ENCODE data around the gene CCDC12.

CCDC12 gene

GRCh38 chr3:47007482-47008233 is 31.1 kb upstream of the CCDC12 start:
- DNase-seq (ENCODE audit: low read depth): no peak

- DNase-seq (ENCODE audit: low read depth): no peak
Observed at GRCh38 chr3:47007001-47007400, 30.5 kb upstream of the CCDC12 start.

- no peak for DNase-seq (ENCODE audit: low read depth)
Observed at GRCh38 chr3:47006145-47006651, 29.7 kb upstream of the CCDC12 start.

GRCh38 chr3:47005212-47006144 is 28.9 kb upstream of the CCDC12 start:
- no peak for DNase-seq (ENCODE audit: low read depth)

GRCh38 chr3:47004369-47005211 is 28.0 kb upstream of the CCDC12 start:
- no peak for DNase-seq (ENCODE audit: low read depth)

GRCh38 chr3:47003461-47004368 is 27.2 kb upstream of the CCDC12 start:
- DNase-seq (ENCODE audit: low read depth): no peak

GRCh38 chr3:47003056-47003410 is 26.5 kb upstream of the CCDC12 start:
- no peak for DNase-seq (ENCODE audit: low read depth)

GRCh38 chr3:47002171-47003055 is 25.9 kb upstream of the CCDC12 start:
- DNase-seq (ENCODE audit: low read depth): no peak

GRCh38 chr3:47001731-47002170 is 25.2 kb upstream of the CCDC12 start:
- DNase-seq (ENCODE audit: low read depth): no peak

- no peak for DNase-seq (ENCODE audit: low read depth)
Observed at GRCh38 chr3:47000922-47001730, 24.6 kb upstream of the CCDC12 start.

- DNase-seq (ENCODE audit: low read depth): no peak
Observed at GRCh38 chr3:47000198-47000815, 23.8 kb upstream of the CCDC12 start.

GRCh38 chr3:46999516-47000197 is 23.1 kb upstream of the CCDC12 start:
- DNase-seq (ENCODE audit: low read depth): no peak

- DNase-seq (ENCODE audit: low read depth): no peak
Observed at GRCh38 chr3:46998852-46999515, 22.4 kb upstream of the CCDC12 start.

- DNase-seq (ENCODE audit: low read depth): no peak
Observed at GRCh38 chr3:46998121-46998851, 21.7 kb upstream of the CCDC12 start.

GRCh38 chr3:46997453-46998091 is 21.0 kb upstream of the CCDC12 start:
- DNase-seq (ENCODE audit: low read depth): no peak

All from fibroblast of gingiva (primary cell).